NCI-H2171 treated with DMSO at 0.1 percent for 48 hours (cell line): ENCODE results near the gene PSMG3.
A peak's percentile ranks its signal among the peaks of the same experiment; 100 is the strongest.

Source experiments
- DNase-seq: peaks from one replicate; lab custom pipeline; 2025; lab: John Stamatoyannopoulos, UW

The PSMG3 gene

GRCh38 chr7:1579481-1580421 lies 9.9 kb upstream of the PSMG3 start:
- DNase-seq: peak; percentile 50

DNA sequence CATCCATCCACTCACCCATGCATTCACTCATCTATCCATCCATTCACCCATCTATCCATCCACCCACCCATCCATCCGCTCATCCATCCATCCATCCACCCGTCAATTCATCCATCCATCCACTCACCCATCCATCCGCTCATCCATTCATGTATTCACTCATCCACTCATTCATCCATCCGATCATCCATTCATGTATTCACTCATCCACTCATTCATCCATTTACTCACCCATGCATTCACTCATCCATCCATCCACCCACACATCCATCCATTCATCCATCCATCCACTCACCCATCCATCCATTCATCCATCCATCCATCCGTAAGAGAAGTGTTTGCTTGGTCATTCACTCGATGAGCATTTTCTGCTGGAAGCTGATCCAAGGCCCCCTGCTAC lies 8.7 kb upstream of the PSMG3 start:
- DNase-seq: no peak

GRCh38 chr7:1576521-1577253 lies 6.9 kb upstream of the PSMG3 start:
- DNase-seq: no peak

- no peak for DNase-seq
Measured at GRCh38 chr7:1575809-1576208, 6.0 kb upstream of the PSMG3 start.

- no peak for DNase-seq
Measured at GRCh38 chr7:1572111-1572822, 2.4 kb upstream of the PSMG3 start.

DNA sequence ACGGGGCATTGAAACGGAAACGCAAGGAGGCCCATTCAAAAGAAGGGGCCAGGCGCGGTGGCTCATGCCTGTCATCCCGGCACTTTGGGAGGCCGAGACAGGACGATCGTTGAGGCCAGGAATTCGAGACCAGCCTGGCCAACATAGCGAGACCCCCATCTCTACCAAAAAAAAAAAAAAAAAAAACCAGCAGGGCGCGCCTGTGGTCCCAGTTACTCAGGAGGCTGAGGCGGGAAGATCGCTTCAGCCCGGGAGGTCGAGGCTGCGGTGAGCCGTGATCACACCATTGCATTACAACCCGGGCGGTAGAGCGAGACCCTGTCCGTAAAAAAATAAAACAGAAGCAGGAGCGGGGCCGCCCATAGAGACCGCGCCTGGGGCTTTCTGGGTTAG lies 396 bp downstream of the PSMG3 start:
- DNase-seq: no peak

- DNase-seq: no peak
Measured at GRCh38 chr7:1569016-1569415, 816 bp downstream of the PSMG3 start.

- no peak for DNase-seq
Measured at GRCh38 chr7:1567896-1568510, 1.8 kb downstream of the PSMG3 start.

- peak; percentile 51 for DNase-seq
Measured at GRCh38 chr7:1567049-1567771, 2.6 kb downstream of the PSMG3 start.

DNA sequence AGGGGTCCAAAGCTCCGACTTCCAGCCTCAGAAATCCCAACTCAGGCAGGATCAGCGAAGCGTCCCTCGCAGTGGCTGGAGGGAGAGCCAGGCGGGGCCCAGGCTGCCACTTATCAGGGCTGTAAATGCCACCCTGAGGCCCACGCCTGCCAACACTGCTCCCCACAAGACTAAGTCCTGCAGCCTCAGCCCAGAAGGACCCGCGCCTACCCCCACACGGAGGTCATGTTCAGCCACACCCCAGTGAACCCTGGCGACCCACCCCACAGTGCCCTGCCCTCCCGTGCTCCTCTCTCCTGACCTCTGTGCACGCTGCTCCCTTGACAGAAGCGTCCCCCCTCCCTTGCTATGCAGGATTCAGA lies 3.2 kb downstream of the PSMG3 start:
- DNase-seq: no peak

DNA sequence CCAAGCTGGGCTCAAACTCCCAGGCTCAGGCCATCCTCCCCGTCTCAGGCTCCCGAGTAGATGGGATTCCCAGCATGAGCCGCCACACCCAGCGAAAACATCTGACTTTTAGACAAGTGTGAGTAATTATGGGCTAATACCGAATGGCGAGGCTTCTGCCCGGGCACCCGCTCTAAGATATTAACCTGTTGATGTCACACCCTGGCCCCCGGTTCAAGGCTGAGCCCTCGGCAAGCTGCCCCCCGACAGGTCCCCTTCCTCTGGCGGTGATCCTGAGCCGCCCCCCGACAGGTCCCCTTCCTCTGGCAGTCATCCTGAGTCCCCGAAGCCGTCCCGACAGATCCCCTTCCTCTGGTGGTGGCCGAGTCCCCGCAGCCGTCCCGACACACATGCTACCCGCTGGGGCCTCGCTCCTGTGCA lies 5.2 kb downstream of the PSMG3 start:
- no peak for DNase-seq

DNA sequence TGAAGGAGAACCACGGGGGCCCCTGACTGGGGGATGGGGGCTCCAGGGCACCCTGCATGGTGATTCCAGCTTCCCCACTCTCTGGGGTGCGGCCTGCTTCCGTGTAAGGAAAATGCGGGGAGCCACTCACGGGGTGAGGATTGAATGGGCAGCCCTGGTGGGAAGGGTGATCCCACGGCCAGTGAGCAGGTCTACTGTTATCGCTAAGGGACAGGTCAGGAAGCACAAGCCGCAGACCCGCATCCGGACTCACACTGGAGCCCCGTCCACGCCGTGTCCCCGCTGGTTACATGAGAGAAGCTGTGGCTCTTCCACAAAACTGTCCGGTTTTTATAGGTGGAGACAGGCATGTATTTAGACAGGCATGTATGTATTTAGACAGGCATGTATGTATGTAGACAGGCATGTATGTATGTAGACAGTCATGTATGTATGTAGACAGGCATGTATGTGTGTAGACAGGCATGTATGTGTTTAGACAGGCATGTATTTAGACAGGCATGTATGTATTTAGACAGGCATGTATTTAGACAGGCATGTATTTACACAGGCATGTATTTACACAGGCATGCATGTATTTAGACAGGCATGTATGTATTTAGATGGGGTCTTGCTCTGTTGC lies 5.7 kb downstream of the PSMG3 start:
- no peak for DNase-seq

DNA sequence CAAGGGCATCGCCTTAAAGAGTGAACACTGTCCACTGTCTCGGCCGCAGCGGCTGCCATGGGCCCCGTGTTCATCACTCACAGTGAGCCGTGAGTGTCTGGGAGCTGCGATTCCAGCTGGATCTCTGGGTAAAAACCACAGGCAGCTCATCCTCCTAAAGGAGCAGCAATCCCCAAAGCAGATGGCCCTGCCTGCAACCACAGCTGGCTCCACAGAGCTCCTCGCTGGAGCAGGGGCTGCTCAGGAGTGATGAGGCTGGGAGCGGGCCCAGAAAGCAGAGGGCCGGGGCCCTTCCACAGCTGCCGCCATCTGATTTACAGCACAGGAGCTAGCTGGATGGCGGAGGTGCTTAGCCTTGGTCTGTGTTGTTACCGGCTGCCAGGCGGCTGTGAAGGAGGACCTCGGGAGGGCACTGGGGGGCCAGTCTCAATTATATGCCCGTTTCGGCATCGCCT lies 7.2 kb downstream of the PSMG3 start:
- peak; percentile 92 for DNase-seq

DNA sequence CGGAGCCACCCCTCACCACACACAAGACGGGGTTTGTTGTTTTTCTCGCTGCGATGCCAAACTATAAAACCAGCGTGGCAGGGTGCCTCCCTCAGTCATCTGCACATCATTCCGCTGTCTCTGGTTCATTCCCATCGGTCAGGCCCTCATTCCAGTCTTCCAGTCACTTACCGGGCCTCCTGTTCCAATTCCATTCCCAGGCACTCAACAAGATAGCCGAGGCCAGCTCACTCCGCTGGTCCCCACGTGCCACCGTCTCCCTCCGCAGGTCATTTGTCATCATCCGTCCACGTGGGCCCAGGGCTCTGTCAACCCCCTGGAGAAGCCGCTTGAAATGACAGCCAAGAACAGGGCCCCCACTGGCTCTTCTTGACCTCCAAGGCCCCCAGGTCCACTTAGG lies 7.7 kb downstream of the PSMG3 start:
- no peak for DNase-seq

DNA sequence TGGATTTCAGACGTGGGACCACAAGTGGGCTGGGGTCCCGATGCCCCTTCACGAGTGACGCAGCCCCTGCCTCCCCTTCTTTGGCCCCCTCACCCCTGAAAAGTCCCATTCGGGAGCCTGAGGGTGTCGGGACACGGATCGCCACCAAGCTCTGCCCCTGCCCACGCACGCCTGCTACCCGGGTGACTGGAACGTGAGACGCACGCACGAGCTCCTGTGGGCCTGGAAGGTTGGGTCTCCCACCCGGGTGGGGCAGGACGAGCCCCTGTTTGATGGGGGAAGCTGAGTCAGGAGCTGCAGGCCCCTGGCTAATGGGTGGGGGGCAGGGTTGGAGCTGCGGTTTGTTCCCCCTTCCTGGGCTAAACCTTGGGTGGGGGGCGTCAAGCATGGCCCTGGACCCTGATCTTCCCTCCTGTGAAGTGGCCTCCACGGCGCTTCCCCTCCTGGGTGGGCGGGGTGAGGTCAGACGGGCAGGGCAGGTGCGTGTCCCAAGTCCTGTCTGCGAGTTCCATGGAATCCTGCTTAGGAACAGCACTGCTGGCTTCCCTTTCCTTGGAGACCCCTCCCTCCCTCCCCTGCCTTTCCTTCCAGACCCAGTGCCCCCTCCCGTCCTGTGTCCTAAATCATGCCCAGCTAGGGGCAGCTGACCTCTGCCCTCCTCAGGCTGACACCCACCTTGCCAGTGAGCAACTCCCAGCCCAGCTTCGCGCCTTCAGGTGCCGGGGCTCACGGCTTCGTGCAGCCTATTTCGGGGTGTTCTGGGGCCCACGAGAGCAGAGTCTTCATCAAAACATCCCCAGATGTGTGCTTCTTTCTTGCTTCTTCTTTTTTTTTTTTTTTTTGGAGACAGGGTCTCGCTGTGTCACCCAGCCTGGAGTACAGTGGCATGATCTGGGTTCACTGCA lies 8.5 kb downstream of the PSMG3 start:
- no peak for DNase-seq

GRCh38 chr7:1560620-1561031 lies 9.2 kb downstream of the PSMG3 start:
- DNase-seq: no peak

DNA sequence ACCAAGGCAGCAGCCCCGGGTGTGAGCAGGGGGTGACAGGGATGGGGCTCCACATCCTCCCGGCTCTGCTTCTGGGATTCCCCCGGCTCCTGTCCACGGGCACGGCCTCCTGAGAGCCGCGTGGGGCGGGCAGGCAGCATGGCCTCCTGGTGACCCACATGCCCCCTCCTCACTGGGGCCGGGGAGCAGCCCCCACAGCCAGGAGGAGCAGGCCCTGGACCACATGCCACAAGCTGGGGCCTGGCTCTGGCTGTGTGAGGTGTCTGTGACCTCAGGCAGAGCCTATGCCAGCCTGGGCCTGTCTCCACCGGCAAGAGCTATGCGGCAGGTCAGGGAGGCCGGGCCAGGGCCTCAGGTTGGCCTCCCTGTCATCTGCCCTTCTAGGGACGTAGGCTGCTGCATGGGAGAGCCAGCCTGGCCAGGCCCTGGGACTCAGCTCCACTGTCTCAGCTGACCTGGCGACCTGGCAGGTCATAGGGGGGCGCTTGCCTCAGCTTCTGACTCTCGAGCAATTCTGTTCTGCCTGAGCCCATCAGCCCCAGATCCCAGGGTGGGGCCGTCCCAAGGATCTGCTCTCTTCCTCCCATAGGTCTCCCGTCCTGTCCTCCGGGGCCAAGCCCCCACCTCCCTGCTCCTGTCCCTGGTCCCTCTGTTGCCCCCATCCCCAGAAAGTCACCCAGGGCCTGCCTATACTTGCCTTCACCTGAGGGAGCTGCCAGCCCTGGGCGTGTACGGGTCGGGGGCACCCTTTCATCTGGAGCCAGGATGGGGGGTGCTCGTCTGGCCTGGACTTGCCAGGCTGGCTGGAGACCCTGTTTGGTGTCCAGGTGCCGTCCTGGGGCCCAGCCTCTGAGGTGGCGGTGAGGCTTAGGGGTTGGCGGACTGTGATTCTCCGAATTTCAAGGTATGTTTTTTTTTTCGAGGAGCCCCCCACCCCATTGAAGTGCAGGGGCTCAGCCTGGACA lies 9.9 kb downstream of the PSMG3 start:
- no peak for DNase-seq

DNA sequence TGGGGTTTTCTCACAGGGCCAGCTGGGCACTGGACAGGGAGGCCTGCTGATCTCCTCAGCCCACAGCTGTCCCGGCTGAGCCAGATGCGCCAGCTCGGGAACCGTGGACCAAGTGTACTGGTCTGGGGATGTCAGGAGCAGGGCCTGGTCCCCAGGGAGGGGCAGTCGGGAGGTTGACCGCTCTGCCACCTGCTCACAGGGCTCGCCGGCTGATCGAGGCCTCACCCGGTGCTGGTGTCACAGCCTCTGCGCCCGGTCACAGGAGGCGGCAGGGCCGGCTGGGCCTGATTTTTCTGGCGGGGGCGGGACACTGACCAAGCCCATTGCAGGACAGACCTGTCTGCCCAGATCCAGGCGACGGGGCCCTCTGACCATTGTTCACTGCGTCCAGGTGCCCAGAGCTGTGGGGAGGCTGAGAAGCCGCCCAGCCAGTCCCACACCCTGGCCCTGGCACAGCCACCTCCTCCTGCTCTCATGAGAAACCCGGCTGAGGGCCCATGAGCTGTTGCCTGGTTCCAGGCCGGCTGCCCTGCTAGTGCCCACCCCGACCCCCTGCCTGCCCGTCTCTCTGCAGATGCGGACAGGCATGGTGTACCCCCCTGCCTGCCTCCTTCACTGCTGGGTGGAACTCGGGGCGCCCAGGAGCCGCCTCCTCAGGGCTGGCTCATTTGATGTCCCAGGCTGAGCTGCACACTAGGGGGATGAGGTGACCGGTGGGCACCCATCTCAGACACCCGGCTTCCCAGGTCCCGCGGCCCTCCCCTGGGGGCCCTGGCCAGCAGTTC lies 10.8 kb downstream of the PSMG3 start:
- no peak for DNase-seq
